Stimulated activated CD8-positive, alpha-beta memory T cell treated with anti-CD3 and anti-CD28 coated beads, Interleukin-15, amount 100 ng/mL, for 1 hour (primary cell): ENCODE results near the gene ZNF346.

Experiments used
- DNase-seq: peaks from one replicate; pipeline ENCODE4 v3.0.0-alpha.2; 2020; ENCODE audit warnings: low read depth

ZNF346 gene

DNA sequence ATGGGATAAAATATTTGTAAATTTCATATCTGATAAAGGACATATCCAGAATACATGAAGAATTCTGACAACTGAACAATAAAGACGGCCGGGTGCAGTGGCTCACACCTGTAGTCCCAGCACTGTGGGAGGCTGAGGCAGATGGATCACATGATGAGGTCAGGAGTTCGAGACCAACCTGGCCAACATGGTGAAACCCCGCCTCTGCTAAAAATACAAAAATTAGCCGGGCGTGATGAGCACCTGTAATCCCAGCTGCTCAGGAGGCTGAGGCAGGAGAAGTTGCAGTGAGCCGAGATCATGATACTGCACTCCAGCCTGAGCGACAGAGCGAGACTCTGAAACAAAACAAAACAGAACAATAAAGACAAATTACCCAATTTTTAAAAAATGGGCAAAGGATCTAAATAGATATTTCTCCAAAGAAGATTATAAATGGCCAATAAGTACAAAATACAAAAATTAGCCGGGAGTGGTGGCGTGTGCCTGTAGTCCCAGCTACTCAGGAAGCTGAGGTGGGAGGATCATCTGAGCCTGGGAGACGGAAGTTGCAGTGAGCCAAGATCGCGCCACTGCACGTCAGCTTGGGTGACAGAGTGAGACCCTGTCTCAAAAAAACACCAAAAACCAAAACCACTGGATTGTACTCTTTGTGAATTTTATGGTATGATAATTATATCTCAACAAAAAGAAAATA is 101.4 kb downstream of the ZNF346 start:
- DNase-seq = no peak

DNA sequence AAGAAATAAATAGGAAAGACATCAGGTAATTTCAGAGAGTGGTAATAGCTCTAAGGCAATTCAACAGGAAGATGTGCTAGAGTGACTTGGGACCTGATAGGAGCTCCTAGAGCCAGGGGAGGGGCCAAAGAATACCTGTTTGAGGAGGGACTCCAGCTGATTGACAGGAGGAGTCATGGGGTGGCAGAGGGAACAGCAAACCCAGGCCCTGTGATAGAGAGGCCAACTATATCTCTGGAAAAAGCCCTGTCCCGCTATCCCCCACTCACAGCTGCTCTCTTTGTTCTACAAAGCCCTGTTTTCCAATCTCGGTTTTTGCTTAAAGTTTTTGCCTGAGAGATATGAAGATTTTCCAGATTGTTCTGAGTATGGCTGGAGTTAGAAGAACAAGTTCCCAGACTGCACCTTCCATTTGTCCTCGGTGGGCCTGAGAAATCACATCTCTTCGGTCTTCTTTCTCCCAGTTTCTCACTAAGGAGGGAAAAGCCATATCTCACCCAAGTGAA is 102.0 kb downstream of the ZNF346 start:
- no peak for DNase-seq

DNA sequence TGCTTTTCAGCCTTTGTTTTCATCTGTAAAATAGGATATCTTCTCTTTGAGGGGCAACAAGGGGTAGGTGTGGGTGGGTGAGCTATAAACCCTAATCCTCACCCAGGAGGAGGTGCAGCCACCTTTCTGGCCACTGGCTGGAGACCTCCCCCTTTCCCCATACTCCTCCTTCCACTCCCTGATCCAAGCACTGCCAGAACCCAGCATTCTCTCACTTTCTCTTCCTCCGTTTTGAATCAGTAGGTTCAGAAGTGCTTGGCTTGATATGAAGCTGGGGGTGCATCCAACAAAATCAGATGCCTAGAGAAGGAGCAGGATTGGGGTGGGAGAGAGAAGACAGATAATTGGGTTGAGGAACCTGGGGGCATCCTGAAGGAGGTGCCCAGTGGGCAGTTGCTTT is 104.3 kb downstream of the ZNF346 start:
- DNase-seq = no peak

DNA sequence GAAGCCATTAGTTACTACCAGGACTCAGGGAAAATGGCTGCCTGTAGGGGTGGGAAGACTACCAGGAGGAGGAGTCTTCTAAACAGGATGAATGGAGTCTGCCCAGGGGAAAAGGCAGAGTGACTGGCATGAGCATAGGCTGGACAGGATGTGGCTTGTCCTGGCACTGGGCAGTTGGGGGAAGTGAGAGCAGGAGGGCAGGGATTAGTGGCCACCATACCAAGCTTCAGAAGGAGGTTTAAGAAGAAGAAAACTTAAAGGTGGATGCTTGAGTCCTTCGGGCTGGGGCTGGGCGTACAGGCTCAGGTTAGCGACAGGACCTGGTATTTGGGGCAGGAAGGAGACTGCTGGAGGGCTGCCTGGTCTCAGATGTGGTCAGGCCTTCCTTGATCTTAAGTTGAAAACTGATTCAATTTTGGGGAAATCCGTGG is 106.1 kb downstream of the ZNF346 start:
- DNase-seq = no peak

DNA sequence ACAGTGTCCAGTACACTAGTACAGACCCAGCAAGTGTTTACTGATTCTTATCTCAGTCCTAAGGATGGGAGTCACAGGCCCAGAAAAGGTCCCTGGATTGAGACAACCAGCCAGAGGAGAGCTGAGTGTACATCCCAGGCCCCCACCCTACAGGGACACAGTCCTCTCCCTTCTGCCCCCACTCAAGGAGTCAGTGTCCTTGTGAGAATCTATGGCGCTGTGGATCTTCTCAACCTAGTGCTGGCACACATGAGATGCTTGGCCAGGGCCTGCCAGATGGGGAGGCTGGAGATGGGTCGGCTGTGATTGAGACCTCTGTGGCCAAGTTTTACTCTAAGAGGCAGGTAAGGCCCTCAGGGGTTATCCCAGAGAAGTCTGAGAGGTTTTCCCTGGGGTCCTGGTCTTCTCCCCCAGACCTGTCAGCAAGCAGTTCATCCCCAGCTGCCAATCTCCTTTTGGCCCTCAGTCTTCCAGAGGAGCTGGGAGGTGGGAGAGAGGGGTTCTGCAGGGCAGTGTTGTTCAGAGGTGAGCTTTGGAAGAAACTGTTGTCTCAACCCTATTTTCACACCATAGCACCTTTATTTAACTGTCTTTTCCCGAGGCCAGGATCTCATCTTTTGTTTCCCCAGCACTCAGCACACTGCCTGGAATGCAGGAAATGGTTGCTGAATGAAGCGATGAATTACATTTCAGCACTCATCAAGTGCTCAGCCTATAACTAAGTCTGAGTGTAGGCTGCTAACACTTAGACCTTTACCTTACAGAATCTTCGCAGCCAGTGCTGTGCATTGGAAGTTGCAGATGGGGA is 107.9 kb downstream of the ZNF346 start:
- DNase-seq = no peak
